MM.1S (cell line): ENCODE measurements around the gene RBFOX2.

Experiments
- DNase-seq: peaks from one replicate; pipeline ENCODE4 v3.0.0-alpha.2; 2015
- H2AFZ ChIP-seq: fragments of 300-600 bp; sonication (generic); 2 replicates; pipeline ENCODE4 v1.6.0; 2016; ENCODE audit warnings: antibody characterized with exemption, low read length
- H3F3A ChIP-seq: fragments of 300-600 bp; sonication (generic); 2 replicates; pipeline ENCODE4 v1.6.1; 2016; ENCODE audit warnings: mild to moderate bottlenecking, antibody characterized with exemption, low read length, moderate library complexity, mixed read lengths; ENCODE audit not compliant: insufficient read depth
- H3K27ac ChIP-seq: fragments of 300-600 bp; sonication (generic); 2 replicates; pipeline ENCODE4 v1.5.1; 2016; ENCODE audit warnings: mild to moderate bottlenecking, low read length
- H3K27me3 ChIP-seq: fragments of 300-600 bp; sonication (generic); replicated peaks from 2 replicates; pipeline ENCODE4 v1.6.0; 2016; ENCODE audit warnings: low read length; ENCODE audit not compliant: insufficient read depth
- H3K36me3 ChIP-seq: fragments of 300-600 bp; sonication (generic); replicated peaks from 2 replicates; pipeline ENCODE4 v1.6.1; 2016; ENCODE audit warnings: mild to moderate bottlenecking, low read length, mixed read lengths; ENCODE audit not compliant: insufficient read depth
- H3K4me1 ChIP-seq: fragments of 300-600 bp; sonication (generic); 2 replicates; pipeline ENCODE4 v1.6.1; 2016; ENCODE audit warnings: low read length, mixed read lengths
- H3K4me2 ChIP-seq: fragments of 300-600 bp; sonication (generic); 2 replicates; pipeline ENCODE4 v1.6.0; 2016; ENCODE audit warnings: low read depth, low read length
- H3K4me3 ChIP-seq: fragments of 300-600 bp; sonication (generic); 2 replicates; pipeline ENCODE4 v1.5.1; 2016; ENCODE audit warnings: low read length, mixed read lengths
- H3K79me2 ChIP-seq: fragments of 300-600 bp; sonication (generic); 2 replicates; pipeline ENCODE4 v1.6.1; 2016; ENCODE audit warnings: mixed run types, low read length, mixed read lengths
- H3K9ac ChIP-seq: fragments of 300-600 bp; sonication (generic); 2 replicates; pipeline ENCODE4 v1.6.1; 2016; ENCODE audit warnings: low read length, mixed read lengths
- H3K9me2 ChIP-seq: fragments of 300-600 bp; sonication (generic); replicated peaks from 2 replicates; pipeline ENCODE4 v1.6.1; 2016; ENCODE audit warnings: mild to moderate bottlenecking, low read length, mixed read lengths; ENCODE audit not compliant: insufficient read depth
- H3K9me3 ChIP-seq: fragments of 300-600 bp; sonication (generic); replicated peaks from 2 replicates; pipeline ENCODE4 v1.6.1; 2016; ENCODE audit warnings: mild to moderate bottlenecking, low read length, mixed read lengths; ENCODE audit not compliant: insufficient read depth
- H4K20me1 ChIP-seq: fragments of 300-600 bp; sonication (generic); 2 replicates; pipeline ENCODE4 v1.6.1; 2016; ENCODE audit warnings: mild to moderate bottlenecking, low read length, moderate library complexity, mixed read lengths; ENCODE audit not compliant: insufficient read depth
- CTCF ChIP-seq: fragments of 300-600 bp; sonication (generic); IDR thresholded peaks from 2 replicates; pipeline ENCODE4 v1.5.1; 2016; ENCODE audit warnings: antibody characterized with exemption, low read length, mixed read lengths
- EZH2 ChIP-seq: fragments of 300-600 bp; sonication (generic); optimal IDR thresholded peaks from 2 replicates; pipeline ENCODE3; 2017; ENCODE audit warnings: low read depth, mild to moderate bottlenecking, antibody characterized with exemption, low read length, mixed read lengths
- EZH2phosphoT487 ChIP-seq: fragments of 300-600 bp; sonication (generic); IDR thresholded peaks from 2 replicates; pipeline ENCODE4 v1.6.1; 2018; ENCODE audit warnings: antibody characterized with exemption, low read length

The RBFOX2 gene

GRCh38 chr22:36010882-36011281 lies 17.7 kb downstream of the RBFOX2 start:
- no peaks in the 10 kb centered on the region for H3K36me3 ChIP-seq
- no peaks in the 10 kb centered on the region for H4K20me1 ChIP-seq
- H3K79me2 ChIP-seq = no peaks in the 10 kb centered on the region
- no peak overlapping the region for H3K4me3 ChIP-seq
- H3K4me1 ChIP-seq = no peaks in the 10 kb centered on the region
- H3F3A ChIP-seq = no peaks in the 10 kb centered on the region
- no peak for DNase-seq
- H3K27me3 ChIP-seq = no peaks in the 10 kb centered on the region
- TF ChIP-seq EZH2 = no peak
- H3K4me2 ChIP-seq = no peak overlapping the region
- H3K9me2 ChIP-seq = no peaks in the 10 kb centered on the region
- H3K9me3 ChIP-seq = no peaks in the 10 kb centered on the region
- no peak overlapping the region for H3K9ac ChIP-seq
- no peak overlapping the region for H2AFZ ChIP-seq
- H3K27ac ChIP-seq = no peak overlapping the region

- Histone ChIP-seq H3F3A (no peaks in the 10 kb centered on the region), H4K20me1 (no peaks in the 10 kb centered on the region), H2AFZ (no peak overlapping the region), H3K9me2 (no peaks in the 10 kb centered on the region), H3K4me3 (no peak overlapping the region), H3K79me2 (no peaks in the 10 kb centered on the region), H3K27ac (no peak overlapping the region), H3K9me3 (no peaks in the 10 kb centered on the region), H3K9ac (no peak overlapping the region), H3K4me2 (no peak overlapping the region), H3K27me3 (no peaks in the 10 kb centered on the region), H3K36me3 (no peaks in the 10 kb centered on the region), H3K4me1 (no peaks in the 10 kb centered on the region)
- TF ChIP-seq CTCF = no peak
- TF ChIP-seq EZH2phosphoT487 = no peak
- TF ChIP-seq EZH2 = no peak
- DNase-seq = no peak
These were observed 18.5 kb downstream of the RBFOX2 start for GRCh38 chr22:36010090-36010489.

- no peaks in the 10 kb centered on the region for H3K79me2 ChIP-seq
- no peaks in the 10 kb centered on the region for H4K20me1 ChIP-seq
- H3K4me1 ChIP-seq = no peaks in the 10 kb centered on the region
These were observed 19.5 kb downstream of the RBFOX2 start for GRCh38 chr22:36009085-36009484.

GRCh38 chr22:36008565-36008964 lies 20.1 kb downstream of the RBFOX2 start:
- Histone ChIP-seq H3K36me3 (no peaks in the 10 kb centered on the region), H3K4me2 (no peak overlapping the region), H3K4me3 (no peak overlapping the region), H3K9me3 (no peaks in the 10 kb centered on the region), H3K9ac (no peak overlapping the region), H3K27ac (no peak overlapping the region), H3K79me2 (no peaks in the 10 kb centered on the region), H3K9me2 (no peaks in the 10 kb centered on the region), H3F3A (no peaks in the 10 kb centered on the region), H4K20me1 (no peaks in the 10 kb centered on the region), H3K4me1 (no peaks in the 10 kb centered on the region), H2AFZ (no peak overlapping the region), H3K27me3 (no peaks in the 10 kb centered on the region)
- DNase-seq = no peak
- TF ChIP-seq EZH2 (no peak), EZH2phosphoT487 (no peak), CTCF (no peak)

More at GRCh38 chr22:36009085-36009484, 19.5 kb downstream of the RBFOX2 start:
- no peaks in the 10 kb centered on the region for H3K36me3 ChIP-seq
- no peak overlapping the region for H2AFZ ChIP-seq
- H3K9me3 ChIP-seq = no peaks in the 10 kb centered on the region
- TF ChIP-seq EZH2phosphoT487 (no peak), CTCF (no peak), EZH2 (no peak)
- H3K4me2 ChIP-seq = no peak overlapping the region
- no peak overlapping the region for H3K9ac ChIP-seq
- no peak overlapping the region for H3K27ac ChIP-seq
- H3F3A ChIP-seq = no peaks in the 10 kb centered on the region
- H3K27me3 ChIP-seq = no peaks in the 10 kb centered on the region
- no peak for DNase-seq
- no peaks in the 10 kb centered on the region for H3K9me2 ChIP-seq
- H3K4me3 ChIP-seq = no peak overlapping the region
